WI38 (cell line): Measurements from ENCODE around the gene FAM177A1.
A peak's percentile ranks its signal among the peaks of the same experiment; 100 is the strongest.
"Not testable (repeated sequence)": the region's sequence is repeated elsewhere in the genome, so short reads cannot be mapped to it uniquely, and the experiment has no call there.

Source experiments
- H3K4me3 ChIP-seq: 2 replicates; pipeline ENCODE4 v1.5.1; 2011; ENCODE audit warnings: low read depth, mild to moderate bottlenecking, control low read depth, low read length
- CTCF ChIP-seq: IDR thresholded peaks from 2 replicates; pipeline ENCODE4 v1.5.1; 2012; ENCODE audit warnings: low read depth, mild to moderate bottlenecking, control low read depth, low read length

The FAM177A1 gene

GRCh38 chr14:35028435-35028834 lies 17.6 kb upstream of the FAM177A1 start:
- no peak for TF ChIP-seq CTCF
- no peak overlapping the region for H3K4me3 ChIP-seq

GRCh38 chr14:35032562-35032961 lies 13.5 kb upstream of the FAM177A1 start:
- no peak for TF ChIP-seq CTCF
- H3K4me3 ChIP-seq: no peak overlapping the region

DNA sequence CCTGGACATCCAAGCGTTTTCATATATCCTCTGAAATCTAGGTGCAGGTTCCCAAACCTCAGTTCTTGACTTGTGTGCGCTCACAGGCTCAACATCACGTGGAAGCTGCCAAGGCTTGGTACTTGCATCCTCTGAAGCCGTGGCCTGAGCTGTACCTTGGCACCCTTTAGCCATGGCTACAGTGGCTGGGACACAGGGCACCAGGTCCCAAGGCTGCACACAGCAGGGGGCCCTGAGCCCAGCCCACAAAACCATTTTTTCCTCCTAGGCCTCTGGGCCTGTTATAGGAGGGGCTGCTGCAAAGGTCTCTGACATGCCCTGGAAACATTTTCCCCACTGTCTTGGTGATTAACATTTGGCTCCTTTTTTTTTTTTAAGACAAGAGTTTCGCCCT lies 11.6 kb upstream of the FAM177A1 start:
- TF ChIP-seq CTCF: no peak
- no peak overlapping the region for H3K4me3 ChIP-seq

- H3K4me3 ChIP-seq: not testable (repeated sequence)
Measured at GRCh38 chr14:35034944-35035554, 11.0 kb upstream of the FAM177A1 start.

DNA sequence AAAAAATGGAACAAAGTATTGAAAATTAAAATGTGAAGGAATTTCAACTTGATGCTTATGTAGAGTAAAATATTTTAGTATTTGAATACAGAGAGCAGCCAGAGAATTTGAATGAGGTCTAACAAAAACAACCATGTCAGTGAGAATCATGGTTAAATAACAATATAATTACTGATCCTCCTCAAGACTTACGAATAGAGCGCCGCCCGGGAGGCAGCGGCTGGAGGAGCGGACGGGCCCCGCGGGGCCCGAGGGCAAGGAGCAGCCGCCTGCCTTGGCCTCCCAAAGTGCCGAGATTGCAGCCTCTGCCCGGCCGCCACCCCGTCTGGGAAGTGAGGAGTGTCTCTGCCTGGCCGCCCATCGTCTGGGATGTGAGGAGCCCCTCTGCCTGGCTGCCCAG lies 7.8 kb upstream of the FAM177A1 start:
- H3K4me3 ChIP-seq: not testable (repeated sequence)

GRCh38 chr14:35042632-35043031 lies 3.4 kb upstream of the FAM177A1 start:
- H3K4me3 ChIP-seq: no peak overlapping the region
- TF ChIP-seq CTCF: no peak

GRCh38 chr14:35043046-35043445 lies 3.0 kb upstream of the FAM177A1 start:
- TF ChIP-seq CTCF: no peak

DNA sequence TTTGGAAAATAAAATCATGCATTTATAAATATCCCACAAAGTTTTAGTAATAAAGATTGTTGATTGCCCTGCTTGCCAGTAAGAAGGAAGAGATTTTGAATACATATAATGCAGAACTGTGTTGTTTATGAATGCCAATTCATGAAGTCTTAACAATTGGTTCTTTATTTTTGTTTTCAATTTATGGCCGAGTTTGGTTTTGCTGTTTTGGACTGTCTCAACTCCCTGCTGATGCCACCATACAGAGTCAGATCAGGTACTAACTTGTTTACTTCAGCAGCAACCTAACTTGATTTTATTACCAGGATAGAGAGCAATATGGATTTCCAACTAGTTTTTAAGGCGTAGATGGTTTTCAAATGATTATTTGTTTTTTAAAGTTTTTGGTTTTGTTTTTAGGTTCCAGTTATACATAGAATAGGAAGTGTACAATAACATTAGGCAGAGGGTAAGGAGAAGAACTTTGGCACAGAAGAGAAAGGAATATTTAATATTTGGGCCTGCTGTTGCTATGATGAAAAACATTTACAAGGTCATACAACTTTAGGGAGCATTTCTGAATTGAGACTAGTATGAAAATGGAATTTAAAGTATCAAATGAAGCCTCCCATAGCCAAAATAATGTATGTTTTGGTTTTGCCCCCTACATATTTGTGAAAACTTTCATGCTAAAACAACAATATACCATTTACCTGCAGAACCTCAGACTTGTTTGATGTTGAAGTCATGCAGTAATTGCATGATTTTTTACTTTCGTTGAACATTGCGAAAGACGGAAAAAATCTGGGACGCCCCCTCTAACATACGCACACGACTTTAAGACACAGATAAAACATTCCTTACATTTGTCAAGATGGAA lies 904 bp upstream of the FAM177A1 start:
- H3K4me3 ChIP-seq: peak overlapping the region; percentile 96
- no peak for TF ChIP-seq CTCF

More at GRCh38 chr14:35043046-35043445, 3.0 kb upstream of the FAM177A1 start:
- H3K4me3 ChIP-seq: no peak overlapping the region
